GM12872 (cell line): ENCODE measurements around the gene MYRFL.

Source experiments
- TF ChIP-seq, protein P1 (sequence below): IDR thresholded peaks from 3 replicates; pipeline ENCODE4 v1.5.1; 2011; ENCODE audit warnings: low read depth, mild to moderate bottlenecking, low read length, moderate library complexity; ENCODE audit not compliant: insufficient read depth

MYRFL gene

GRCh38 chr12:69821456-69822159 is 3.4 kb upstream of the MYRFL start:
- TF ChIP-seq, protein P1, sequence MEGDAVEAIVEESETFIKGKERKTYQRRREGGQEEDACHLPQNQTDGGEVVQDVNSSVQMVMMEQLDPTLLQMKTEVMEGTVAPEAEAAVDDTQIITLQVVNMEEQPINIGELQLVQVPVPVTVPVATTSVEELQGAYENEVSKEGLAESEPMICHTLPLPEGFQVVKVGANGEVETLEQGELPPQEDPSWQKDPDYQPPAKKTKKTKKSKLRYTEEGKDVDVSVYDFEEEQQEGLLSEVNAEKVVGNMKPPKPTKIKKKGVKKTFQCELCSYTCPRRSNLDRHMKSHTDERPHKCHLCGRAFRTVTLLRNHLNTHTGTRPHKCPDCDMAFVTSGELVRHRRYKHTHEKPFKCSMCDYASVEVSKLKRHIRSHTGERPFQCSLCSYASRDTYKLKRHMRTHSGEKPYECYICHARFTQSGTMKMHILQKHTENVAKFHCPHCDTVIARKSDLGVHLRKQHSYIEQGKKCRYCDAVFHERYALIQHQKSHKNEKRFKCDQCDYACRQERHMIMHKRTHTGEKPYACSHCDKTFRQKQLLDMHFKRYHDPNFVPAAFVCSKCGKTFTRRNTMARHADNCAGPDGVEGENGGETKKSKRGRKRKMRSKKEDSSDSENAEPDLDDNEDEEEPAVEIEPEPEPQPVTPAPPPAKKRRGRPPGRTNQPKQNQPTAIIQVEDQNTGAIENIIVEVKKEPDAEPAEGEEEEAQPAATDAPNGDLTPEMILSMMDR, result no peak

DNA sequence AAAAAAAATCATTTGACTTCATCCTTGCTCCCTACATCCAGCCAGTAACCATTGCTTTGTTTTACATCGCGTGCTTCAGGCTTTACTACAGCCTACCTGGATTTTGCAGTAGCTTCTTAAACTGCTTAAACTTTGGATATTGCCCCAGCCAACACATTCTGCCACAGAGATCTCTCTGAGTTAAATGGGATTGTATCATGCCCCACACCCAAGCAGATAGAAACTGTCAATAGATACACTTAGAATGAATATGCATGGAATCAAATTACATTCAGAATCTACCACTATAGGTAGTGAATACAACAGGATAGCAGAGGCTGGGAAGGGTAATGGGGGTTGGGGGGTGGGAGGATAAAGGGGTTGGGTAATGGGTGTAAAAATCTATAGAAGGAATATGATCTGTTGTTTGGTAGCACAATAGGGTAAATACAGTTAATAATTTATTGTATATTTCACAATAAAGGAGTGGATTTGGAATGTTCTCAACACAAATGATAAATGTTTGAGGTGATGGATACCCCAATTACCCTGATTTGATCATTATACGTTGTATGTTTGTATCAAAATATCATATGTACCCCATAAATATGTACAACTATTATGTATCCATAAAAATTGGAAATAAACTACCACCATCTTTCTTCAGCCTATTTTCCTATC is 2.7 kb upstream of the MYRFL start:
- TF ChIP-seq, protein P1, result no peak

GRCh38 chr12:69824028-69824427 is 999 bp upstream of the MYRFL start:
- TF ChIP-seq, protein P1, result no peak

GRCh38 chr12:69828897-69829296 is 3.9 kb downstream of the MYRFL start:
- TF ChIP-seq, protein P1, result no peak

- TF ChIP-seq, protein P1, result no peak
Measured at GRCh38 chr12:69833696-69834095, 8.7 kb downstream of the MYRFL start.

GRCh38 chr12:69834147-69834546 is 9.1 kb downstream of the MYRFL start:
- TF ChIP-seq, protein P1, result no peak

DNA sequence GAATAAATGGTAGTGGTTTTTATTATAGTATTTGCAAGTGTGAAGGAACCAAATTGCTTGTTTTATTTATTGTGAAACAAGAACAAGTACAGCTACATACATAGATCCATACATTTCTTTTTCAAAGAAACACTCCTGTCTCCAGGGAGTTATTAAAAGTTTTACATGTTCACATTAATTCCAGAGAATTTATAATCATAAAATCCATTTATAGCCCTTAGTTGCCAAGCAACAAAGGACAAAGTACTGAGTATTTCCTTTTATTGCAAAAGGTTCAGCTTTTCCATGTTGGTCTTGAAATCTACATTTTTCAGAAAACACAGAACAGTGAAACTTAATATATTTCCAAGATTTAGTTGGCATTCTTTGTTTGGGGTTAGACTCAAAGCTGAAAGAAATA is 9.5 kb downstream of the MYRFL start:
- TF ChIP-seq, protein P1, result no peak
